Measurements from ENCODE around the gene DENND5A.

The DENND5A gene

GRCh38 chr11:9265211-9266131 is at the start of gene DENND5A:
DENND5A (minus strand) TSS chr11:9265350; CDS start chr11:9265069, 281 bp downstream.
- DNase-seq (ENCODE audit: low spot score), result peak; percentile 85

- peak; percentile 99 for DNase-seq (ENCODE audit: low spot score)
These were observed 49.3 kb upstream of the DENND5A start, which contains the start of gene TMEM41B for GRCh38 chr11:9314291-9315077. TMEM41B (minus strand) TSS chr11:9314593; CDS start chr11:9314441, 152 bp downstream.

GRCh38 chr11:9313648-9314290 is 48.6 kb upstream of the DENND5A start:
- peak; percentile 49 for DNase-seq (ENCODE audit: low spot score)

- DNase-seq (ENCODE audit: low spot score), result no peak
These were observed 45.4 kb upstream of the DENND5A start for GRCh38 chr11:9310485-9311090.

GRCh38 chr11:9304178-9304577 is 39.0 kb upstream of the DENND5A start:
- no peak for DNase-seq (ENCODE audit: low spot score)

GRCh38 chr11:9302448-9302847 is 37.3 kb upstream of the DENND5A start:
- DNase-seq (ENCODE audit: low spot score), result no peak

GRCh38 chr11:9301720-9302119 is 36.6 kb upstream of the DENND5A start:
- no peak for DNase-seq (ENCODE audit: low spot score)

- DNase-seq (ENCODE audit: low spot score), result no peak
These were observed 28.5 kb upstream of the DENND5A start for GRCh38 chr11:9293646-9294045.

- no peak for DNase-seq (ENCODE audit: low spot score)
These were observed 20.9 kb upstream of the DENND5A start for GRCh38 chr11:9285850-9286587.

GRCh38 chr11:9280655-9281301 is 15.6 kb upstream of the DENND5A start:
- DNase-seq (ENCODE audit: low spot score), result no peak

GRCh38 chr11:9277176-9277575 is 12.0 kb upstream of the DENND5A start:
- DNase-seq (ENCODE audit: low spot score), result no peak

- DNase-seq (ENCODE audit: low spot score), result no peak
These were observed 11.4 kb upstream of the DENND5A start for GRCh38 chr11:9276571-9276970.

GRCh38 chr11:9274499-9275258 is 9.5 kb upstream of the DENND5A start:
- no peak for DNase-seq (ENCODE audit: low spot score)

GRCh38 chr11:9273376-9274336 is 8.5 kb upstream of the DENND5A start:
- no peak for DNase-seq (ENCODE audit: low spot score)

GRCh38 chr11:9269492-9270013 is 4.4 kb upstream of the DENND5A start:
- DNase-seq (ENCODE audit: low spot score), result no peak

GRCh38 chr11:9267680-9268079 is 2.5 kb upstream of the DENND5A start:
- no peak for DNase-seq (ENCODE audit: low spot score)

GRCh38 chr11:9266926-9267325 is 1.8 kb upstream of the DENND5A start:
- no peak for DNase-seq (ENCODE audit: low spot score)

GRCh38 chr11:9266132-9266736 is 1.1 kb upstream of the DENND5A start:
- DNase-seq (ENCODE audit: low spot score), result no peak
